SU-DHL-6 (cell line): Measurements from ENCODE around the gene TEK.

Source experiments
- EZH2phosphoT487 ChIP-seq: fragments of 200-600 bp; sonication (generic), shearing (Covaris generic); conservative IDR thresholded peaks from 2 replicates; pipeline ENCODE4 v1.6.1; 2018; ENCODE audit warnings: mild to moderate bottlenecking, antibody characterized with exemption, low read length, moderate library complexity, mixed read lengths
- TF ChIP-seq, protein P1 (sequence below): fragments of 200-600 bp; sonication (generic); IDR thresholded peaks from one replicate; pipeline ENCODE4 v1.5.1; 2017; ENCODE audit warnings: antibody characterized with exemption, mild to moderate bottlenecking, low read length, moderate library complexity; ENCODE audit not compliant: insufficient read depth, poor library complexity, severe bottlenecking

DNA sequence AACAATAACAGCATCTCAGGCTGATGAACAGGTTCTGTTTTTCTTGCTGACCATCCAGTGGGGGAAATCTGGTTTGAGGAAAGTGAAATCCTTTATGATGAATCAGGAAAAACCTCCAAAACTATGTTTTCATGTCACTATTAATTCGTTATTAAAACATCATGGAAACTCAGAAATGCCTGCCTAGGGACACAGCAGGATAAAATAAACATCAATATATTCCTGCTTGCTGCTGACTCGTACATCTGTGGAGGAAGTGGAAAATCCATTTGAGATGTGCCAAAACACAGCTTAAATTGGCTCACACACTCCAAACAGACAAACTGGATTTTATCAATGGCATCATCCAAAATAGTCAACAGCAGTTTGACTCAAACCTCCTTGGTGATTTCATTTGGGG, 53.0 kb downstream of the TEK start:
- TF ChIP-seq, protein P1, sequence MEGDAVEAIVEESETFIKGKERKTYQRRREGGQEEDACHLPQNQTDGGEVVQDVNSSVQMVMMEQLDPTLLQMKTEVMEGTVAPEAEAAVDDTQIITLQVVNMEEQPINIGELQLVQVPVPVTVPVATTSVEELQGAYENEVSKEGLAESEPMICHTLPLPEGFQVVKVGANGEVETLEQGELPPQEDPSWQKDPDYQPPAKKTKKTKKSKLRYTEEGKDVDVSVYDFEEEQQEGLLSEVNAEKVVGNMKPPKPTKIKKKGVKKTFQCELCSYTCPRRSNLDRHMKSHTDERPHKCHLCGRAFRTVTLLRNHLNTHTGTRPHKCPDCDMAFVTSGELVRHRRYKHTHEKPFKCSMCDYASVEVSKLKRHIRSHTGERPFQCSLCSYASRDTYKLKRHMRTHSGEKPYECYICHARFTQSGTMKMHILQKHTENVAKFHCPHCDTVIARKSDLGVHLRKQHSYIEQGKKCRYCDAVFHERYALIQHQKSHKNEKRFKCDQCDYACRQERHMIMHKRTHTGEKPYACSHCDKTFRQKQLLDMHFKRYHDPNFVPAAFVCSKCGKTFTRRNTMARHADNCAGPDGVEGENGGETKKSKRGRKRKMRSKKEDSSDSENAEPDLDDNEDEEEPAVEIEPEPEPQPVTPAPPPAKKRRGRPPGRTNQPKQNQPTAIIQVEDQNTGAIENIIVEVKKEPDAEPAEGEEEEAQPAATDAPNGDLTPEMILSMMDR = no peak
- TF ChIP-seq EZH2phosphoT487 = no peak
